Trophoblast cell (in vitro differentiated cells and primary cell): ENCODE results near the gene ZNF608.

Experiments
- DNase-seq, 2 donors: peaks; one replicate each; pipeline ENCODE4 v3.0.0-alpha.2; 2016
- H2AFZ ChIP-seq: 2 replicates; pipeline ENCODE4 v1.6.1; 2013; ENCODE audit warnings: low read length, moderate library complexity, mild to moderate bottlenecking; ENCODE audit not compliant: insufficient read depth, poor library complexity
- H2AK5ac ChIP-seq: 2 replicates; pipeline ENCODE4 v1.6.1; 2013; ENCODE audit warnings: mild to moderate bottlenecking, low read length
- H2BK120ac ChIP-seq: 2 replicates; pipeline ENCODE4 v1.6.1; 2013; ENCODE audit warnings: low read length, mild to moderate bottlenecking, moderate library complexity; ENCODE audit not compliant: insufficient read depth, poor library complexity
- H2BK12ac ChIP-seq: 2 replicates; pipeline ENCODE4 v1.6.1; 2013; ENCODE audit warnings: mild to moderate bottlenecking, low read length, moderate library complexity
- H2BK5ac ChIP-seq: 2 replicates; pipeline ENCODE4 v1.6.1; 2013; ENCODE audit warnings: low read length, low read depth, moderate library complexity, mild to moderate bottlenecking; ENCODE audit not compliant: poor library complexity
- H3K14ac ChIP-seq: 2 replicates; pipeline ENCODE4 v1.6.1; 2013; ENCODE audit warnings: mild to moderate bottlenecking, low read length
- H3K18ac ChIP-seq: 2 replicates; pipeline ENCODE4 v1.6.1; 2013; ENCODE audit warnings: mild to moderate bottlenecking, low read length
- H3K23ac ChIP-seq: 2 replicates; pipeline ENCODE4 v1.6.1; 2013; ENCODE audit warnings: low read length
- H3K27ac ChIP-seq: 2 replicates; pipeline ENCODE4 v1.5.1; 2013; ENCODE audit warnings: low read depth, mild to moderate bottlenecking, inconsistent platforms, low read length, moderate library complexity
- H3K27me3 ChIP-seq: 2 replicates; pipeline ENCODE4 v1.6.1; 2013; ENCODE audit warnings: inconsistent platforms, mild to moderate bottlenecking, low read length, moderate library complexity; ENCODE audit not compliant: insufficient read depth
- H3K36me3 ChIP-seq, 2 experiments: 1 replicate in 1 of 2; 2 replicates in 1 of 2; pipeline ENCODE4 v1.6.1; 2013; ENCODE audit warnings: low read length in 2 of 2, mild to moderate bottlenecking in 2 of 2, moderate library complexity in 1 of 2; ENCODE audit not compliant: insufficient read depth in 2 of 2, control insufficient read depth in 1 of 2
- H3K4ac ChIP-seq: 2 replicates; pipeline ENCODE4 v1.6.1; 2013; ENCODE audit warnings: low read depth, mild to moderate bottlenecking, low read length, moderate library complexity
- H3K4me1 ChIP-seq, 2 experiments: 1 replicate in 1 of 2; 2 replicates in 1 of 2; pipeline ENCODE4 v1.6.1; 2013; ENCODE audit warnings: low read length in 2 of 2, mild to moderate bottlenecking in 2 of 2, moderate library complexity in 1 of 2; ENCODE audit not compliant: insufficient read depth in 2 of 2, control insufficient read depth in 1 of 2
- H3K4me2 ChIP-seq: 2 replicates; pipeline ENCODE4 v1.6.1; 2013; ENCODE audit warnings: inconsistent platforms, mild to moderate bottlenecking, low read length, moderate library complexity
- H3K4me3 ChIP-seq: 2 replicates; pipeline ENCODE4 v1.5.1; 2013; ENCODE audit warnings: mild to moderate bottlenecking, low read depth, low read length, inconsistent platforms
- H3K79me1 ChIP-seq: one replicate; pipeline ENCODE4 v1.6.1; 2013; ENCODE audit warnings: low read length
- H3K79me2 ChIP-seq: 2 replicates; pipeline ENCODE4 v1.6.1; 2013; ENCODE audit warnings: low read length, mild to moderate bottlenecking; ENCODE audit not compliant: control insufficient read depth, insufficient read depth, poor library complexity
- H3K9ac ChIP-seq: 2 replicates; pipeline ENCODE4 v1.6.1; 2013; ENCODE audit warnings: mild to moderate bottlenecking, low read length
- H3K9me3 ChIP-seq: 2 replicates; pipeline ENCODE4 v1.6.1; 2013; ENCODE audit warnings: low read depth, mild to moderate bottlenecking, control low read depth, inconsistent platforms, low read length; ENCODE audit not compliant: insufficient read depth
- H4K12ac ChIP-seq: 2 replicates; pipeline ENCODE4 v1.6.1; 2013; ENCODE audit warnings: low read depth, mild to moderate bottlenecking, low read length, moderate library complexity
- H4K8ac ChIP-seq: 2 replicates; pipeline ENCODE4 v1.6.1; 2013; ENCODE audit warnings: low read depth, mild to moderate bottlenecking, low read length, moderate library complexity
- H4K91ac ChIP-seq: one replicate; pipeline ENCODE4 v1.6.1; 2013; ENCODE audit warnings: low read depth, mild to moderate bottlenecking, low read length, moderate library complexity
- WGBS: extraction: QIAGEN DNeasy Blood & Tissue Kit; methylation state at CpG from one replicate; pipeline ENCODE4 v1.1.7; 2013; ENCODE audit warnings: missing lambda C conversion rate; ENCODE audit not compliant: insufficient read length, insufficient coverage; ENCODE audit errors: extremely low coverage; 5-methylcytosine and 5-hydroxymethylcytosine counted together

The ZNF608 gene

GRCh38 chr5:124780011-124780410 lies 33.6 kb upstream of the ZNF608 start:
- Histone ChIP-seq H3K9ac (no peak overlapping the region), H2BK120ac (no peak overlapping the region), H2AFZ (no peak overlapping the region), H3K14ac (no peak overlapping the region), H3K4me1 (no peaks in the 10 kb centered on the region), H3K27ac (no peak overlapping the region), H3K4ac (no peak overlapping the region), H3K79me2 (no peaks in the 10 kb centered on the region), H3K23ac (no peak overlapping the region), H2BK5ac (no peak overlapping the region), H3K9me3 (no peaks in the 10 kb centered on the region), H2BK12ac (no peak overlapping the region), H3K36me3 (no peaks in the 10 kb centered on the region), H2AK5ac (no peak overlapping the region), H3K27me3 (no peaks in the 10 kb centered on the region), H4K8ac (no peak overlapping the region), H4K91ac (no peak overlapping the region), H4K12ac (no peak overlapping the region), H3K79me1 (no peaks in the 10 kb centered on the region), H3K4me2 (no peak overlapping the region), H3K18ac (no peak overlapping the region), H3K4me3 (no peak overlapping the region)
- no CpG with 5 or more reads among the region's 4 CpGs for WGBS
- DNase-seq: no peak

- Histone ChIP-seq H3K23ac (no peak overlapping the region), H3K27me3 (no peaks in the 10 kb centered on the region), H3K36me3 (no peaks in the 10 kb centered on the region), H4K8ac (no peak overlapping the region), H3K79me2 (no peaks in the 10 kb centered on the region), H3K4me1 (no peaks in the 10 kb centered on the region), H3K4me2 (no peak overlapping the region), H2BK120ac (no peak overlapping the region), H4K91ac (no peak overlapping the region), H3K27ac (no peak overlapping the region), H3K18ac (no peak overlapping the region), H3K79me1 (no peaks in the 10 kb centered on the region), H2BK5ac (no peak overlapping the region), H3K4ac (no peak overlapping the region), H3K9me3 (no peaks in the 10 kb centered on the region), H3K4me3 (no peak overlapping the region), H2BK12ac (no peak overlapping the region), H4K12ac (no peak overlapping the region), H3K14ac (no peak overlapping the region), H3K9ac (no peak overlapping the region), H2AFZ (no peak overlapping the region), H2AK5ac (no peak overlapping the region)
- no CpG with 5 or more reads among the region's 5 CpGs for WGBS
- no peak for DNase-seq
Measured at GRCh38 chr5:124773315-124774311, 27.2 kb upstream of the ZNF608 start.

GRCh38 chr5:124772457-124773200 lies 26.2 kb upstream of the ZNF608 start:
- Histone ChIP-seq H3K36me3 (no peaks in the 10 kb centered on the region), H3K79me1 (no peaks in the 10 kb centered on the region), H3K27me3 (no peaks in the 10 kb centered on the region), H3K4ac (no peak overlapping the region), H3K9me3 (no peaks in the 10 kb centered on the region), H4K8ac (no peak overlapping the region), H3K18ac (no peak overlapping the region), H4K12ac (no peak overlapping the region), H2BK5ac (no peak overlapping the region), H3K27ac (no peak overlapping the region), H3K4me1 (no peaks in the 10 kb centered on the region), H2AFZ (no peak overlapping the region), H3K79me2 (no peaks in the 10 kb centered on the region), H2AK5ac (no peak overlapping the region), H3K14ac (no peak overlapping the region), H3K9ac (no peak overlapping the region), H3K23ac (no peak overlapping the region), H4K91ac (no peak overlapping the region), H3K4me2 (no peak overlapping the region), H2BK120ac (no peak overlapping the region), H2BK12ac (no peak overlapping the region), H3K4me3 (no peak overlapping the region)
- no peak for DNase-seq
- WGBS: no CpG with 5 or more reads among the region's 1 CpG

- Histone ChIP-seq H2BK5ac (no peak overlapping the region), H4K12ac (no peak overlapping the region), H3K4me3 (no peak overlapping the region), H3K4ac (no peak overlapping the region), H4K8ac (no peak overlapping the region), H3K23ac (no peak overlapping the region), H3K79me1 (no peaks in the 10 kb centered on the region), H3K18ac (no peak overlapping the region), H3K9ac (no peak overlapping the region), H4K91ac (no peak overlapping the region), H2BK12ac (no peak overlapping the region), H3K36me3 (no peaks in the 10 kb centered on the region), H3K27me3 (no peaks in the 10 kb centered on the region), H2AFZ (no peak overlapping the region), H2BK120ac (no peak overlapping the region), H3K4me2 (no peak overlapping the region), H3K4me1 (no peaks in the 10 kb centered on the region), H3K9me3 (no peaks in the 10 kb centered on the region), H3K27ac (no peak overlapping the region), H3K14ac (no peak overlapping the region), H3K79me2 (no peaks in the 10 kb centered on the region), H2AK5ac (no peak overlapping the region)
- no peak for DNase-seq
- 100% methylated on average over 1 of the region's 3 CpGs for WGBS
Measured at GRCh38 chr5:124771761-124772160, 25.3 kb upstream of the ZNF608 start.
